Endothelial cell of umbilical vein (primary cell): ENCODE measurements around the gene FBN3. TPM values are rescaled to one million over a fixed set of nuclear protein-coding genes. Genes with fewer than 3 reads are reported as not detected.

ENCODE experiments used
- BruUV-seq: library from RNA; stranded (reverse); fragments of 400-500 nt; replicated peaks from 2 replicates; lab custom pipeline; 2021; lab: Mats Ljungman, UMichigan
- CTCF ChIA-PET: fragments of 300-600, 350-600 bp; sonication (Branson Sonifier 250); formaldehyde crosslinking; loops from one replicate; lab custom pipeline; 2021; ENCODE audit warnings: antibody characterized with exemption, inconsistent platforms; lab: Charles Lee
- POLR2A ChIA-PET: fragments of 300-600, 350-600 bp; sonication (Branson Sonifier 250); formaldehyde crosslinking; loops from one replicate; lab custom pipeline; 2021; ENCODE audit warnings: antibody characterized with exemption, inconsistent platforms; lab: Charles Lee
- DNase-seq: peaks from one replicate; pipeline ENCODE4 v3.0.0-alpha.2; 2011; ENCODE audit warnings: low read depth, low spot score
- FAIRE-seq: peaks from 2 replicates; lab custom pipeline; 2011; peaks lifted over from hg19 to GRCh38; lab: Jason Lieb, UNC
- H2AFZ ChIP-seq: 2 replicates; pipeline ENCODE4 v1.6.0; 2012; ENCODE audit warnings: low read depth, low read length, control low read depth, inconsistent platforms
- H3K27ac ChIP-seq: 2 replicates; pipeline ENCODE4 v1.5.1; 2011; ENCODE audit warnings: low read depth, mild to moderate bottlenecking, control low read depth, low read length, moderate library complexity; ENCODE audit not compliant: insufficient read depth
- H3K27me3 ChIP-seq, 2 experiments: 2 replicates each; pipeline versions ENCODE4 v1.6.0 to v1.6.1; 2011; ENCODE audit warnings: low read length in 2 of 2, mixed read lengths in 1 of 2; ENCODE audit not compliant: control insufficient read depth in 2 of 2, insufficient read depth in 2 of 2
- H3K36me3 ChIP-seq, 2 experiments: 2 replicates in 1 of 2; 3 replicates in 1 of 2; pipeline ENCODE4 v1.5.1; 2011; ENCODE audit warnings: low read length in 2 of 2, mild to moderate bottlenecking in 1 of 2, moderate library complexity in 1 of 2; ENCODE audit not compliant: control insufficient read depth in 2 of 2, insufficient read depth in 2 of 2; ENCODE audit errors: extremely low read depth in 1 of 2
- H3K4me1 ChIP-seq: 3 replicates; pipeline ENCODE4 v1.5.1; 2011; ENCODE audit warnings: mild to moderate bottlenecking, low read length; ENCODE audit not compliant: control insufficient read depth, insufficient read depth; ENCODE audit errors: extremely low read depth
- H3K4me2 ChIP-seq: 2 replicates; pipeline ENCODE4 v1.6.1; 2011; ENCODE audit warnings: low read length, control low read depth, mixed read lengths; ENCODE audit not compliant: insufficient read depth
- H3K4me3 ChIP-seq, 3 experiments: fragments of 200-600 bp in 1 of 3; sonication (generic), shearing (Covaris generic) in 1 of 3; replicated peaks in 1 of 3; 2 replicates each; pipeline ENCODE4 v1.5.1; 2011 to 2016; ENCODE audit warnings: control low read depth in 3 of 3, low read length in 3 of 3, mild to moderate bottlenecking in 2 of 3, inconsistent platforms in 1 of 3, low read depth in 1 of 3, moderate library complexity in 1 of 3; ENCODE audit not compliant: insufficient read depth in 1 of 3
- H3K79me2 ChIP-seq: 2 replicates; pipeline ENCODE4 v1.6.0; 2012; ENCODE audit warnings: low read length, inconsistent platforms; ENCODE audit not compliant: control insufficient read depth, insufficient read depth
- H3K9ac ChIP-seq: replicated peaks from 2 replicates; pipeline ENCODE3; 2011; ENCODE audit warnings: low read length, control low read depth; ENCODE audit not compliant: insufficient read depth; ENCODE audit errors: extremely low read depth
- H3K9me1 ChIP-seq: replicated peaks from 3 replicates; pipeline ENCODE4 v1.6.0; 2011; ENCODE audit warnings: mild to moderate bottlenecking, low read length; ENCODE audit not compliant: control insufficient read depth, insufficient read depth; ENCODE audit errors: extremely low read depth
- H3K9me3 ChIP-seq: replicated peaks from 2 replicates; pipeline ENCODE4 v1.5.1; 2012; ENCODE audit warnings: low read length, inconsistent platforms; ENCODE audit not compliant: control insufficient read depth, insufficient read depth
- H4K20me1 ChIP-seq: replicated peaks from 2 replicates; pipeline ENCODE3; 2011; ENCODE audit warnings: mild to moderate bottlenecking, low read length; ENCODE audit not compliant: control insufficient read depth, insufficient read depth; ENCODE audit errors: extremely low read depth
- CTCF ChIP-seq, 2 donors: IDR thresholded peaks; 1 replicate in 1 of 2; 2 replicates in 1 of 2; pipeline ENCODE4 v1.5.1; 2011; ENCODE audit warnings: low read length in 2 of 2, mild to moderate bottlenecking in 2 of 2, moderate library complexity in 2 of 2, control low read depth in 1 of 2, inconsistent platforms in 1 of 2, low read depth in 1 of 2; ENCODE audit not compliant: insufficient read depth in 1 of 2; ENCODE audit errors: extremely low read depth in 1 of 2
- EZH2 ChIP-seq: IDR thresholded peaks from 2 replicates; pipeline ENCODE4 v1.6.1; 2012; ENCODE audit warnings: borderline replicate concordance, low read depth, mild to moderate bottlenecking, moderate library complexity, low read length, inconsistent platforms; ENCODE audit not compliant: severe bottlenecking
- FOS ChIP-seq: IDR thresholded peaks from 2 replicates; pipeline ENCODE4 v1.6.1; 2011; ENCODE audit warnings: mild to moderate bottlenecking, low read length, moderate library complexity, borderline replicate concordance; ENCODE audit not compliant: insufficient read depth
- GATA2 ChIP-seq: IDR thresholded peaks from 2 replicates; pipeline ENCODE4 v1.7.0; 2011; ENCODE audit warnings: low read depth, mild to moderate bottlenecking, moderate library complexity, mixed read lengths, low read length; ENCODE audit not compliant: insufficient read length, insufficient read depth
- JUN ChIP-seq: IDR thresholded peaks from 2 replicates; pipeline ENCODE4 v1.6.1; 2011; ENCODE audit warnings: borderline replicate concordance, low read depth; ENCODE audit not compliant: insufficient read length, insufficient read depth
- MYC ChIP-seq: IDR thresholded peaks from one replicate; pipeline ENCODE4 v1.6.1; 2011; ENCODE audit warnings: mild to moderate bottlenecking, low read depth, low read length
- POLR2A ChIP-seq: IDR thresholded peaks from 2 replicates; pipeline ENCODE4 v1.6.1; 2012; ENCODE audit warnings: low read depth, mild to moderate bottlenecking, control low read depth, low read length
- POLR2AphosphoS5 ChIP-seq: IDR thresholded peaks from 2 replicates; pipeline ENCODE4 v1.6.1; 2012; ENCODE audit warnings: low read depth, mild to moderate bottlenecking, control low read depth, low read length, moderate library complexity; ENCODE audit not compliant: insufficient read depth
- dilution Hi-C: fragments of 300-500 bp; cut with MboI; formaldehyde crosslinking; loops from one replicate; pipeline ENCODE4 v1.15.0; 2019; ENCODE audit warnings: low sequenced_read_pairs; ENCODE audit not compliant: extremely low pct_ligation_motif_present
- intact Hi-C: fragments of 100-400 bp; cut with micrococcal nuclease; formaldehyde crosslinking; loops from one replicate; pipeline ENCODE4 v1.10.0; 2022
- polyA plus RNA-seq, 4 experiments: library from polyadenylated mRNA; depleted of rRNA in 3 of 4; stranded (reverse) in 3 of 4; unstranded in 1 of 4; fragments of >200 nt; gene quantifications; 2 replicates each; pipeline versions ENCODE4 v1.2.1 to v1.2.3, GENCODE V29; 2011 to 2012; ENCODE audit warnings: missing spikeins in 1 of 4
- total RNA-seq: library from RNA; stranded (reverse); gene quantifications from 2 replicates; pipeline ENCODE4 v1.2.3, GENCODE V29; 2021
- TF ChIP-seq, protein P1 (sequence below): IDR thresholded peaks from 2 replicates; pipeline ENCODE4 v1.6.1; 2011; ENCODE audit not compliant: insufficient read depth, insufficient read length

FBN3 gene
- total and polyA plus RNA-seq, 2 donors (not counting 3 experiments of a cell fraction or from before 2014, with no cell fraction given), result not detected

DNA sequence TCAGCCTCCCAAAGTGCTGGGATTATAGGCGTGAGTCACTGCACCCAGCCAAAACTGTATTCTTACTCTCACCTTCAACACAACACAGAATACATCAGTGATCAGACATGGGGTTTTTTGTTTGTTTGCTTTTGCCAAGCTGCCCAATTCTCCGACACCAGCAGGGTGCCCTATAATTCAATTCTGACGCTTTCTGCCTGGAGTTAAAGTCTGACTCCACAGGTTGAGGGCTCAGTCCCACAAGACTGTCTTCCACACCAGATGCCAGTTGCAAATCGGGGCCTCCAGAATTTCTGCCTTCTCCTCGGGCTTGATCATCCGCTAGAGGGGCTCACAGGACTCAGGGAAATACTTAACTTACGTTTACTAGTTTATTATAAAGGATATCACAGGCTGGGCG, 22.1 kb downstream of the FBN3 start:
- POLR2A ChIA-PET, result no interaction called here
- H3K79me2 ChIP-seq, result no peaks in the 10 kb centered on the region
- no peaks in the 10 kb centered on the region for H4K20me1 ChIP-seq
- intact Hi-C loops (no loop called here), dilution Hi-C loops (no loop called here)
- H3K9me3 ChIP-seq, result no peaks in the 10 kb centered on the region
- CTCF ChIA-PET, result no interaction called here
- FAIRE-seq (no peak), DNase-seq (no peak)
- H3K36me3 ChIP-seq, result no peaks in the 10 kb centered on the region
- H3K9me1 ChIP-seq, result no peaks in the 10 kb centered on the region
- no peak overlapping the region for H3K27ac ChIP-seq
- H3K27me3 ChIP-seq, result no peaks in the 10 kb centered on the region
- no peak overlapping the region for H3K9ac ChIP-seq
- BruUV-seq, result no TSS peak
- H3K4me2 ChIP-seq, result no peak overlapping the region
- no peaks in the 10 kb centered on the region for H3K4me1 ChIP-seq
- TF ChIP-seq, protein P1, sequence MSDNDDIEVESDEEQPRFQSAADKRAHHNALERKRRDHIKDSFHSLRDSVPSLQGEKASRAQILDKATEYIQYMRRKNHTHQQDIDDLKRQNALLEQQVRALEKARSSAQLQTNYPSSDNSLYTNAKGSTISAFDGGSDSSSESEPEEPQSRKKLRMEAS, result no peak
- TF ChIP-seq CTCF (IDR thresholded peaks at IDR 0.05; ENCODE audit: extremely low read depth in 1 of 2, insufficient read depth in 1 of 2, low read depth in 1 of 2, low read length in 2 of 2) (no peak), JUN (no peak), FOS (no peak), MYC (no peak), POLR2A (no peak), EZH2 (no peak), GATA2 (no peak), POLR2AphosphoS5 (no peak)
- H3K4me3 ChIP-seq, result no peak overlapping the region
- H2AFZ ChIP-seq, result no peak overlapping the region
